SK-N-SH (cell line): ENCODE data around the gene USP48. TPM values are rescaled to one million over a fixed set of nuclear protein-coding genes. Genes with fewer than 3 reads are reported as not detected.

Source experiments
- CTCF ChIA-PET: fragments of 300-600, 350-600 bp; formaldehyde crosslinking; extraction: SDS; loops from one replicate; lab custom pipeline; 2021; lab: Yijun Ruan, JAX
- POLR2A ChIA-PET: fragments of 350-600 bp; sonication (Branson Sonifier 250); formaldehyde crosslinking; extraction: SDS; loops from one replicate; lab custom pipeline; 2020; ENCODE audit warnings: antibody characterized with exemption, inconsistent platforms; lab: Yijun Ruan, JAX
- DNase-seq: peaks from one replicate; pipeline ENCODE4 v3.0.0; 2012
- H2AFZ ChIP-seq: fragments of 200-600 bp; sonication (generic); 2 replicates; pipeline ENCODE4 v1.8.1; 2016; ENCODE audit warnings: antibody characterized with exemption, mild to moderate bottlenecking, low read depth
- H3F3A ChIP-seq: fragments of 200-600 bp; sonication (generic); replicated peaks from 2 replicates; pipeline ENCODE3; 2016; ENCODE audit warnings: antibody characterized with exemption, mild to moderate bottlenecking; ENCODE audit not compliant: insufficient read depth
- H3K27ac ChIP-seq, 2 experiments: fragments of 200-500 bp in 1 of 2; fragments of 200-600 bp in 1 of 2; sonication (Bioruptor generic) in 1 of 2; sonication (generic), shearing (Covaris generic) in 1 of 2; 2 replicates each; pipeline versions ENCODE4 v1.5.1 to v1.6.1; 2014 to 2016; ENCODE audit warnings: low read depth in 2 of 2, inconsistent platforms in 1 of 2, low read length in 1 of 2, mild to moderate bottlenecking in 1 of 2, mixed read lengths in 1 of 2
- H3K27me3 ChIP-seq: fragments of 200-600 bp; sonication (generic), shearing (Covaris generic); 2 replicates; pipeline ENCODE4 v1.6.1; 2016; ENCODE audit warnings: mixed run types; ENCODE audit not compliant: insufficient read depth
- H3K36me3 ChIP-seq, 2 experiments: fragments of 200-500 bp in 1 of 2; fragments of 200-600 bp in 1 of 2; sonication (Bioruptor generic) in 1 of 2; sonication (generic) in 1 of 2; replicated peaks in 1 of 2; 2 replicates each; pipeline versions ENCODE3 to v1.5.1; 2014 to 2016; ENCODE audit warnings: low read length in 1 of 2, mild to moderate bottlenecking in 1 of 2; ENCODE audit not compliant: insufficient read depth in 2 of 2, control insufficient read depth in 1 of 2
- H3K4me1 ChIP-seq, 2 experiments: fragments of 200-500 bp in 1 of 2; fragments of 200-600 bp in 1 of 2; sonication (Bioruptor generic) in 1 of 2; sonication (generic), shearing (Covaris generic) in 1 of 2; 2 replicates each; pipeline versions ENCODE4 v1.5.1 to v1.6.1; 2014 to 2016; ENCODE audit warnings: low read depth in 1 of 2, low read length in 1 of 2, mixed run types in 1 of 2; ENCODE audit not compliant: insufficient read depth in 2 of 2, control insufficient read depth in 1 of 2
- H3K4me2 ChIP-seq: fragments of 200-600 bp; sonication (generic), shearing (Covaris generic); 2 replicates; pipeline ENCODE4 v1.6.1; 2017; ENCODE audit warnings: mixed run types
- H3K4me3 ChIP-seq, 2 experiments: fragments of 200-500 bp in 1 of 2; fragments of 200-600 bp in 1 of 2; sonication (Bioruptor generic) in 1 of 2; sonication (generic), shearing (Covaris generic) in 1 of 2; 2 replicates each; pipeline versions ENCODE4 v1.5.1 to v1.8.1; 2014 to 2016; ENCODE audit warnings: low read depth in 2 of 2, inconsistent platforms in 1 of 2, low read length in 1 of 2, mild to moderate bottlenecking in 1 of 2, mixed read lengths in 1 of 2, moderate library complexity in 1 of 2
- H3K79me2 ChIP-seq: fragments of 200-600 bp; sonication (generic); 2 replicates; pipeline ENCODE4 v1.8.1; 2017; ENCODE audit warnings: mild to moderate bottlenecking; ENCODE audit not compliant: insufficient read depth
- H3K9ac ChIP-seq: fragments of 200-600 bp; sonication (generic); 2 replicates; pipeline ENCODE4 v1.6.1; 2017; ENCODE audit warnings: mixed run types
- H3K9me2 ChIP-seq: fragments of 200-600 bp; sonication (generic); 2 replicates; pipeline ENCODE4 v1.6.1; 2017; ENCODE audit warnings: mixed run types
- H3K9me3 ChIP-seq: fragments of 200-600 bp; sonication (generic); 2 replicates; pipeline ENCODE4 v1.6.1; 2017; ENCODE audit warnings: mixed run types, mild to moderate bottlenecking, moderate library complexity
- H4K20me1 ChIP-seq: fragments of 200-600 bp; sonication (generic); 2 replicates; pipeline ENCODE4 v1.6.1; 2017; ENCODE audit warnings: mild to moderate bottlenecking, mixed run types; ENCODE audit not compliant: insufficient read depth
- ELF1 ChIP-seq: IDR thresholded peaks from 2 replicates; pipeline ENCODE4 v1.4.0; 2012
- EP300 ChIP-seq, 2 experiments: IDR thresholded peaks; 2 replicates each; pipeline versions ENCODE4 v1.4.0 to v1.6.1; 2012; ENCODE audit warnings: borderline replicate concordance in 1 of 2, low read depth in 1 of 2, low read length in 1 of 2
- GABPA ChIP-seq: IDR thresholded peaks from 2 replicates; pipeline ENCODE4 v1.4.0; 2012; ENCODE audit warnings: low read depth, mild to moderate bottlenecking
- MEF2A ChIP-seq: IDR thresholded peaks from 2 replicates; pipeline ENCODE4 v1.4.0; 2012; ENCODE audit warnings: low read depth, borderline replicate concordance
- NFIC ChIP-seq: IDR thresholded peaks from 2 replicates; pipeline ENCODE4 v1.4.0; 2012; ENCODE audit warnings: borderline replicate concordance
- POLR2AphosphoS5 ChIP-seq: IDR thresholded peaks from 2 replicates; pipeline ENCODE4 v1.6.1; 2012; ENCODE audit warnings: low read depth, low read length
- RAD21 ChIP-seq: IDR thresholded peaks from 2 replicates; pipeline ENCODE4 v1.6.1; 2012; ENCODE audit warnings: mild to moderate bottlenecking, low read length
- SMC3 ChIP-seq: IDR thresholded peaks from 2 replicates; pipeline ENCODE4 v1.6.1; 2012; ENCODE audit warnings: low read depth, low read length, improper control_type of control experiment
- TAF1 ChIP-seq: IDR thresholded peaks from 2 replicates; pipeline ENCODE4 v1.6.1; 2012; ENCODE audit warnings: low read depth, mild to moderate bottlenecking, low read length, moderate library complexity, borderline replicate concordance
- USF1 ChIP-seq: IDR thresholded peaks from 2 replicates; pipeline ENCODE4 v1.4.0; 2012; ENCODE audit warnings: low read depth, borderline replicate concordance
- WGBS: methylation state at CpG from one replicate; pipeline ENCODE4 v1.1.6; 2017; ENCODE audit warnings: low lambda C conversion rate; 5-methylcytosine and 5-hydroxymethylcytosine counted together
- polyA plus RNA-seq, 3 experiments: library from polyadenylated mRNA; depleted of rRNA; stranded (reverse); fragments of >200 nt; gene quantifications; 2 replicates each; pipeline ENCODE4 v1.2.3, GENCODE V29; 2012
- TF ChIP-seq, protein P1 (sequence below): fragments of 150-350 bp; IDR thresholded peaks from 2 replicates; pipeline ENCODE4 v1.6.1; 2016; ENCODE audit warnings: mild to moderate bottlenecking, low read depth, low read length
- TF ChIP-seq, protein P2 (sequence below): IDR thresholded peaks from 2 replicates; pipeline ENCODE4 v1.6.1; 2012; ENCODE audit warnings: mild to moderate bottlenecking, low read depth, low read length, moderate library complexity
- TF ChIP-seq, protein P3 (sequence below): IDR thresholded peaks from 2 replicates; pipeline ENCODE4; 2012

USP48 gene
- polyA plus RNA-seq, 1 of the 3 experiments (the other 2 are of a cell fraction): 13.6 TPM

- Histone ChIP-seq H4K20me1 (peaks cover 47% of the 10 kb centered on the region), H3F3A (no peaks in the 10 kb centered on the region), H3K36me3 (peaks cover 23 to 27% of the 10 kb centered on the region in 2 experiments), H3K9me3 (no peaks in the 10 kb centered on the region), H3K4me3 (no peak overlapping the region), H3K4me1 (no peaks in the 10 kb centered on the region; a peak in 1 of 4 replicates), H2AFZ (no peak overlapping the region), H3K9ac (no peak overlapping the region), H3K79me2 (peaks cover 59% of the 10 kb centered on the region), H3K9me2 (no peaks in the 10 kb centered on the region), H3K4me2 (no peak overlapping the region), H3K27me3 (no peaks in the 10 kb centered on the region), H3K27ac (no peak overlapping the region)
- CTCF ChIA-PET: no interaction called here
- POLR2A ChIA-PET: no interaction called here
- WGBS: 90% methylated on average over 12 of the region's 12 CpGs
- TF ChIP-seq, protein P1, sequence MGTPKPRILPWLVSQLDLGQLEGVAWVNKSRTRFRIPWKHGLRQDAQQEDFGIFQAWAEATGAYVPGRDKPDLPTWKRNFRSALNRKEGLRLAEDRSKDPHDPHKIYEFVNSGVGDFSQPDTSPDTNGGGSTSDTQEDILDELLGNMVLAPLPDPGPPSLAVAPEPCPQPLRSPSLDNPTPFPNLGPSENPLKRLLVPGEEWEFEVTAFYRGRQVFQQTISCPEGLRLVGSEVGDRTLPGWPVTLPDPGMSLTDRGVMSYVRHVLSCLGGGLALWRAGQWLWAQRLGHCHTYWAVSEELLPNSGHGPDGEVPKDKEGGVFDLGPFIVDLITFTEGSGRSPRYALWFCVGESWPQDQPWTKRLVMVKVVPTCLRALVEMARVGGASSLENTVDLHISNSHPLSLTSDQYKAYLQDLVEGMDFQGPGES: no peak
- no peak for TF ChIP-seq USF1
- no peak for TF ChIP-seq SMC3
- TF ChIP-seq EP300 (IDR thresholded peaks at IDR 0.05; ENCODE audit: borderline replicate concordance in 1 of 2, low read depth in 1 of 2, low read length in 1 of 2): no peak
- no peak for TF ChIP-seq MEF2A
- no peak for TF ChIP-seq NFIC
- TF ChIP-seq, protein P2, sequence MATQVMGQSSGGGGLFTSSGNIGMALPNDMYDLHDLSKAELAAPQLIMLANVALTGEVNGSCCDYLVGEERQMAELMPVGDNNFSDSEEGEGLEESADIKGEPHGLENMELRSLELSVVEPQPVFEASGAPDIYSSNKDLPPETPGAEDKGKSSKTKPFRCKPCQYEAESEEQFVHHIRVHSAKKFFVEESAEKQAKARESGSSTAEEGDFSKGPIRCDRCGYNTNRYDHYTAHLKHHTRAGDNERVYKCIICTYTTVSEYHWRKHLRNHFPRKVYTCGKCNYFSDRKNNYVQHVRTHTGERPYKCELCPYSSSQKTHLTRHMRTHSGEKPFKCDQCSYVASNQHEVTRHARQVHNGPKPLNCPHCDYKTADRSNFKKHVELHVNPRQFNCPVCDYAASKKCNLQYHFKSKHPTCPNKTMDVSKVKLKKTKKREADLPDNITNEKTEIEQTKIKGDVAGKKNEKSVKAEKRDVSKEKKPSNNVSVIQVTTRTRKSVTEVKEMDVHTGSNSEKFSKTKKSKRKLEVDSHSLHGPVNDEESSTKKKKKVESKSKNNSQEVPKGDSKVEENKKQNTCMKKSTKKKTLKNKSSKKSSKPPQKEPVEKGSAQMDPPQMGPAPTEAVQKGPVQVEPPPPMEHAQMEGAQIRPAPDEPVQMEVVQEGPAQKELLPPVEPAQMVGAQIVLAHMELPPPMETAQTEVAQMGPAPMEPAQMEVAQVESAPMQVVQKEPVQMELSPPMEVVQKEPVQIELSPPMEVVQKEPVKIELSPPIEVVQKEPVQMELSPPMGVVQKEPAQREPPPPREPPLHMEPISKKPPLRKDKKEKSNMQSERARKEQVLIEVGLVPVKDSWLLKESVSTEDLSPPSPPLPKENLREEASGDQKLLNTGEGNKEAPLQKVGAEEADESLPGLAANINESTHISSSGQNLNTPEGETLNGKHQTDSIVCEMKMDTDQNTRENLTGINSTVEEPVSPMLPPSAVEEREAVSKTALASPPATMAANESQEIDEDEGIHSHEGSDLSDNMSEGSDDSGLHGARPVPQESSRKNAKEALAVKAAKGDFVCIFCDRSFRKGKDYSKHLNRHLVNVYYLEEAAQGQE: no peak
- no peak for TF ChIP-seq POLR2AphosphoS5
- TF ChIP-seq GABPA: no peak
- TF ChIP-seq, protein P3, sequence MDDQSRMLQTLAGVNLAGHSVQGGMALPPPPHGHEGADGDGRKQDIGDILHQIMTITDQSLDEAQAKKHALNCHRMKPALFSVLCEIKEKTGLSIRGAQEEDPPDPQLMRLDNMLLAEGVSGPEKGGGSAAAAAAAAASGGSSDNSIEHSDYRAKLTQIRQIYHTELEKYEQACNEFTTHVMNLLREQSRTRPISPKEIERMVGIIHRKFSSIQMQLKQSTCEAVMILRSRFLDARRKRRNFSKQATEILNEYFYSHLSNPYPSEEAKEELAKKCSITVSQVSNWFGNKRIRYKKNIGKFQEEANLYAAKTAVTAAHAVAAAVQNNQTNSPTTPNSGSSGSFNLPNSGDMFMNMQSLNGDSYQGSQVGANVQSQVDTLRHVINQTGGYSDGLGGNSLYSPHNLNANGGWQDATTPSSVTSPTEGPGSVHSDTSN: no peak
- no peak for TF ChIP-seq ELF1
- TF ChIP-seq TAF1: no peak
- no peak for TF ChIP-seq RAD21
- no peak for DNase-seq
Observed at GRCh38 chr1:21756393-21757089, 26.4 kb downstream of the USP48 start.
